Endothelial cell of umbilical vein (primary cell): ENCODE data around the gene NEK7. TPM values are rescaled to one million over a fixed set of nuclear protein-coding genes. Genes with fewer than 3 reads are reported as not detected.
A peak's percentile ranks its signal among the peaks of the same experiment; 100 is the strongest.

Experiments
- Bru-seq: library from RNA; stranded (reverse); fragments of 400-500 nt; gene quantifications from one replicate; lab custom pipeline; 2021; lab: Mats Ljungman, UMichigan
- BruChase-seq, 2 experiments: library from RNA; stranded (reverse); fragments of 400-500 nt; gene quantifications; one replicate each; lab custom pipeline; 2021; lab: Mats Ljungman, UMichigan
- BruUV-seq: library from RNA; stranded (reverse); fragments of 400-500 nt; replicated peaks from 2 replicates; lab custom pipeline; 2021; lab: Mats Ljungman, UMichigan
- CTCF ChIA-PET: fragments of 300-600, 350-600 bp; sonication (Branson Sonifier 250); formaldehyde crosslinking; loops from one replicate; lab custom pipeline; 2021; ENCODE audit warnings: antibody characterized with exemption, inconsistent platforms; lab: Charles Lee
- POLR2A ChIA-PET: fragments of 300-600, 350-600 bp; sonication (Branson Sonifier 250); formaldehyde crosslinking; loops from one replicate; lab custom pipeline; 2021; ENCODE audit warnings: antibody characterized with exemption, inconsistent platforms; lab: Charles Lee
- DNase-seq: peaks from one replicate; pipeline ENCODE4 v3.0.0-alpha.2; 2011; ENCODE audit warnings: low read depth, low spot score
- FAIRE-seq: peaks from 2 replicates; lab custom pipeline; 2011; peaks lifted over from hg19 to GRCh38; lab: Jason Lieb, UNC
- H2AFZ ChIP-seq: 2 replicates; pipeline ENCODE4 v1.6.0; 2012; ENCODE audit warnings: low read depth, low read length, control low read depth, inconsistent platforms
- H3K27ac ChIP-seq: 2 replicates; pipeline ENCODE4 v1.5.1; 2011; ENCODE audit warnings: low read depth, mild to moderate bottlenecking, control low read depth, low read length, moderate library complexity; ENCODE audit not compliant: insufficient read depth
- H3K27me3 ChIP-seq, 2 experiments: 2 replicates each; pipeline versions ENCODE4 v1.6.0 to v1.6.1; 2011; ENCODE audit warnings: low read length in 2 of 2, mixed read lengths in 1 of 2; ENCODE audit not compliant: control insufficient read depth in 2 of 2, insufficient read depth in 2 of 2
- H3K36me3 ChIP-seq, 2 experiments: 2 replicates in 1 of 2; 3 replicates in 1 of 2; pipeline ENCODE4 v1.5.1; 2011; ENCODE audit warnings: low read length in 2 of 2, mild to moderate bottlenecking in 1 of 2, moderate library complexity in 1 of 2; ENCODE audit not compliant: control insufficient read depth in 2 of 2, insufficient read depth in 2 of 2; ENCODE audit errors: extremely low read depth in 1 of 2
- H3K4me1 ChIP-seq: 3 replicates; pipeline ENCODE4 v1.5.1; 2011; ENCODE audit warnings: mild to moderate bottlenecking, low read length; ENCODE audit not compliant: control insufficient read depth, insufficient read depth; ENCODE audit errors: extremely low read depth
- H3K4me2 ChIP-seq: 2 replicates; pipeline ENCODE4 v1.6.1; 2011; ENCODE audit warnings: low read length, control low read depth, mixed read lengths; ENCODE audit not compliant: insufficient read depth
- H3K4me3 ChIP-seq, 3 experiments: fragments of 200-600 bp in 1 of 3; sonication (generic), shearing (Covaris generic) in 1 of 3; replicated peaks in 1 of 3; 2 replicates each; pipeline ENCODE4 v1.5.1; 2011 to 2016; ENCODE audit warnings: control low read depth in 3 of 3, low read length in 3 of 3, mild to moderate bottlenecking in 2 of 3, inconsistent platforms in 1 of 3, low read depth in 1 of 3, moderate library complexity in 1 of 3; ENCODE audit not compliant: insufficient read depth in 1 of 3
- H3K79me2 ChIP-seq: 2 replicates; pipeline ENCODE4 v1.6.0; 2012; ENCODE audit warnings: low read length, inconsistent platforms; ENCODE audit not compliant: control insufficient read depth, insufficient read depth
- H3K9ac ChIP-seq: replicated peaks from 2 replicates; pipeline ENCODE3; 2011; ENCODE audit warnings: low read length, control low read depth; ENCODE audit not compliant: insufficient read depth; ENCODE audit errors: extremely low read depth
- H3K9me1 ChIP-seq: replicated peaks from 3 replicates; pipeline ENCODE4 v1.6.0; 2011; ENCODE audit warnings: mild to moderate bottlenecking, low read length; ENCODE audit not compliant: control insufficient read depth, insufficient read depth; ENCODE audit errors: extremely low read depth
- H3K9me3 ChIP-seq: replicated peaks from 2 replicates; pipeline ENCODE4 v1.5.1; 2012; ENCODE audit warnings: low read length, inconsistent platforms; ENCODE audit not compliant: control insufficient read depth, insufficient read depth
- H4K20me1 ChIP-seq: replicated peaks from 2 replicates; pipeline ENCODE3; 2011; ENCODE audit warnings: mild to moderate bottlenecking, low read length; ENCODE audit not compliant: control insufficient read depth, insufficient read depth; ENCODE audit errors: extremely low read depth
- CTCF ChIP-seq, 2 donors: IDR thresholded peaks; 1 replicate in 1 of 2; 2 replicates in 1 of 2; pipeline ENCODE4 v1.5.1; 2011; ENCODE audit warnings: low read length in 2 of 2, mild to moderate bottlenecking in 2 of 2, moderate library complexity in 2 of 2, control low read depth in 1 of 2, inconsistent platforms in 1 of 2, low read depth in 1 of 2; ENCODE audit not compliant: insufficient read depth in 1 of 2; ENCODE audit errors: extremely low read depth in 1 of 2
- EZH2 ChIP-seq: IDR thresholded peaks from 2 replicates; pipeline ENCODE4 v1.6.1; 2012; ENCODE audit warnings: borderline replicate concordance, low read depth, mild to moderate bottlenecking, moderate library complexity, low read length, inconsistent platforms; ENCODE audit not compliant: severe bottlenecking
- POLR2A ChIP-seq: IDR thresholded peaks from 2 replicates; pipeline ENCODE4 v1.6.1; 2012; ENCODE audit warnings: low read depth, mild to moderate bottlenecking, control low read depth, low read length
- POLR2AphosphoS5 ChIP-seq: IDR thresholded peaks from 2 replicates; pipeline ENCODE4 v1.6.1; 2012; ENCODE audit warnings: low read depth, mild to moderate bottlenecking, control low read depth, low read length, moderate library complexity; ENCODE audit not compliant: insufficient read depth
- dilution Hi-C: fragments of 300-500 bp; cut with MboI; formaldehyde crosslinking; loops from one replicate; pipeline ENCODE4 v1.15.0; 2019; ENCODE audit warnings: low sequenced_read_pairs; ENCODE audit not compliant: extremely low pct_ligation_motif_present
- intact Hi-C: fragments of 100-400 bp; cut with micrococcal nuclease; formaldehyde crosslinking; loops from one replicate; pipeline ENCODE4 v1.10.0; 2022
- long read RNA-seq: library from polyadenylated mRNA; stranded (forward); transcript quantifications from one replicate; pipeline ENCODE4 v2.0.0, GENCODE V29; 2021
- polyA minus RNA-seq, 3 experiments: library from RNA; depleted of rRNA, polyadenylated mRNA; stranded (reverse); fragments of >200 nt; gene quantifications; 1 replicate in 1 of 3; 2 replicates in 2 of 3; pipeline ENCODE4 v1.2.3, GENCODE V29; 2011
- polyA plus RNA-seq, 4 experiments: library from polyadenylated mRNA; depleted of rRNA in 3 of 4; stranded (reverse) in 3 of 4; unstranded in 1 of 4; fragments of >200 nt; gene quantifications; 2 replicates each; pipeline versions ENCODE4 v1.2.1 to v1.2.3, GENCODE V29; 2011 to 2012; ENCODE audit warnings: missing spikeins in 1 of 4
- total RNA-seq: library from RNA; stranded (reverse); gene quantifications from 2 replicates; pipeline ENCODE4 v1.2.3, GENCODE V29; 2021

The NEK7 gene
- total RNA-seq = 45.6 and 45.7 TPM in 2 replicates
- 22.5 and 22.6 TPM in 2 replicates for polyA plus RNA-seq
- polyA plus RNA-seq (2011; cell fraction: cytosol; rRNA removed) = 32.6 and 35.9 TPM in 2 replicates
- polyA plus RNA-seq (2011; cell fraction: nucleus; rRNA removed) = 69.5 and 74.4 TPM in 2 replicates
- 22.6 and 38.0 TPM in 2 replicates for polyA plus RNA-seq (2012)
- polyA minus RNA-seq = 44.9 and 48.0 TPM in 2 replicates
- 85.3 TPM for polyA minus RNA-seq (2011; cell fraction: cytosol; rRNA and poly(A)+ RNA removed)
- polyA minus RNA-seq (2011; cell fraction: nucleus; rRNA and poly(A)+ RNA removed) = 81.3 and 92.2 TPM in 2 replicates
- Bru-seq, nascent RNA = percentile 94 among the genes with signal in this experiment
- percentile 74 among the genes with signal in this experiment for BruChase-seq, experiment 1, labeled RNA remaining after a 6-hour chase
- percentile 76 among the genes with signal in this experiment for BruChase-seq, experiment 2, labeled RNA remaining after a 2-hour chase
- long read RNA-seq, full-length matches to known transcripts = 73 of 96 reads
- long read RNA-seq, partial matches to known transcripts = 3 of 96 reads
- long read RNA-seq, other reads (novel, unspliced or antisense) = 20 of 96 reads

- ChIA-PET CTCF (interaction anchor here (0.6 to 4.5 kb wide), 27 partner anchors 9 to 541 kb away, joined by 3 to 28 read pairs (median 3); partner anchors contain the start of gene C1orf53), POLR2A (interaction anchor here (1.0 to 1.6 kb wide), 3 partner anchors 31 to 71 kb away, joined by 3 read pairs; no protein-coding TSS in a partner anchor)
- FAIRE-seq (peak; percentile 49), DNase-seq (peak; percentile 88)
- Histone ChIP-seq H3K9me1 (no peaks in the 10 kb centered on the region), H3K79me2 (peaks cover 42% of the 10 kb centered on the region), H3K27ac (peak within 1 kb of the TSS; percentile 45), H3K27me3 (no peaks in the 10 kb centered on the region), H3K9ac (peak within 1 kb of the TSS; percentile 93), H3K36me3 (no peaks in the 10 kb centered on the region), H3K4me1 (peaks cover 64% of the 10 kb centered on the region), H2AFZ (peak within 1 kb of the TSS; percentile 74), H3K9me3 (no peaks in the 10 kb centered on the region), H3K4me3 (peak within 1 kb of the TSS; percentile 82 to 95 (median 91)), H4K20me1 (no peaks in the 10 kb centered on the region), H3K4me2 (peak within 1 kb of the TSS; percentile 97)
- TF ChIP-seq POLR2AphosphoS5 (peak; percentile 91), EZH2 (no peak), POLR2A (peak; percentile 90), CTCF (IDR thresholded peaks at IDR 0.05; ENCODE audit: extremely low read depth in 1 of 2, insufficient read depth in 1 of 2, low read depth in 1 of 2, low read length in 2 of 2) (no peak)
- intact Hi-C loops (loop anchor here (1.0 to 10.0 kb wide), 13 partner anchors 64 to 778 kb away; partner anchors contain the start of genes C1orf53, DENND1B and LHX9), dilution Hi-C loops (no loop called here)
- BruUV-seq = no TSS peak
Observed at GRCh38 chr1:198156745-198157240, at the start of gene NEK7. Gene NEK7, plus strand, starts transcription at chr1:198156998. Its CDS starts 75,583 bp downstream, at chr1:198232581.
